ENCODE measurements around the gene GUK1. TPM values are rescaled to one million over a fixed set of nuclear protein-coding genes. Genes with fewer than 3 reads are reported as not detected.

Gene GUK1
- total RNA-seq, 1 donor from 2014 or later: 87.7 TPM

DNA sequence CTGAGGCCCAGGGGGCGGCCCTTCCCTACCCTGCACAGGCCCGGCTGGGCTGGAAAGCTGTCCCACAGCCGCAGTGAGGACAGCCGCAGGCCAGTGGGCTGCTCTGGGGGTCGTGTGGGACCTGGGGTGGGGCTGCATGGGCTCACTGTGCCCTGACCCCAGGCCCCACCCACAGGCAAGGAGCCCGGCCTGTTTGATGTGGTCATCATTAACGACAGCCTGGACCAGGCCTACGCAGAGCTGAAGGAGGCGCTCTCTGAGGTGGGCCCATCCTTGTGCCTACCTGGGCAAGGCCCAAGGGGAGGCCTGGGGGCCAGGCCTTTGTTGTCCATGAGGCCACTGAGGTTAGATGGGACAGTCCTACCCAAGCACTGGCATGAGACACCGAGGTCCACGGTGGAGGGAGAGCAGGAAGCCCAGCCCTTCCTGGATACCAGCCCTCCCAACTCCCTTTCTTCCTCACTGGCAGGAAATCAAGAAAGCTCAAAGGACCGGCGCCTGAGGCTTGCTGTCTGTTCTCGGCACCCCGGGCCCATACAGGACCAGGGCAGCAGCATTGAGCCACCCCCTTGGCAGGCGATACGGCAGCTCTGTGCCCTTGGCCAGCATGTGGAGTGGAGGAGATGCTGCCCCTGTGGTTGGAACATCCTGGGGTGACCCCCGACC, 8.2 kb downstream of the GUK1 start:
- Histone ChIP-seq H3K4me1 (peaks cover 14% of the 10 kb centered on the region), H4K20me1 (ENCODE audit: low read depth) (peaks cover 3% of the 10 kb centered on the region), H3K4me2 (no peak overlapping the region), H3K36me3 (no peaks in the 10 kb centered on the region), H3K9me3 (ENCODE audit: low read depth) (no peaks in the 10 kb centered on the region), H3K27ac (no peak overlapping the region), H3K9ac (no peak overlapping the region), H3K27me3 (no peaks in the 10 kb centered on the region), H3K79me2 (ENCODE audit: low read depth) (peaks cover 14% of the 10 kb centered on the region), H3F3A (ENCODE audit: low read depth) (no peaks in the 10 kb centered on the region), H2AFZ (replicated peaks) (no peak overlapping the region), H3K4me3 (no peak overlapping the region)
- no peak for DNase-seq (ENCODE audit: low spot score)
- Mint-ChIP-seq H3K36me3 (no peaks in the 10 kb centered on the region), H3K27me3 (ENCODE audit: insufficient read depth, low read depth) (no peaks in the 10 kb centered on the region), H3K4me3 (no peak overlapping the region), H3K27ac (no peak overlapping the region), H3K9me3 (no peaks in the 10 kb centered on the region), H3K4me1 (peaks cover 10% of the 10 kb centered on the region)
- TF ChIP-seq EZH2phosphoT487 (IDR thresholded peaks at IDR 0.05) (no peak), EZH2 (IDR thresholded peaks at IDR 0.05) (no peak)
- TF ChIP-seq, protein P1, sequence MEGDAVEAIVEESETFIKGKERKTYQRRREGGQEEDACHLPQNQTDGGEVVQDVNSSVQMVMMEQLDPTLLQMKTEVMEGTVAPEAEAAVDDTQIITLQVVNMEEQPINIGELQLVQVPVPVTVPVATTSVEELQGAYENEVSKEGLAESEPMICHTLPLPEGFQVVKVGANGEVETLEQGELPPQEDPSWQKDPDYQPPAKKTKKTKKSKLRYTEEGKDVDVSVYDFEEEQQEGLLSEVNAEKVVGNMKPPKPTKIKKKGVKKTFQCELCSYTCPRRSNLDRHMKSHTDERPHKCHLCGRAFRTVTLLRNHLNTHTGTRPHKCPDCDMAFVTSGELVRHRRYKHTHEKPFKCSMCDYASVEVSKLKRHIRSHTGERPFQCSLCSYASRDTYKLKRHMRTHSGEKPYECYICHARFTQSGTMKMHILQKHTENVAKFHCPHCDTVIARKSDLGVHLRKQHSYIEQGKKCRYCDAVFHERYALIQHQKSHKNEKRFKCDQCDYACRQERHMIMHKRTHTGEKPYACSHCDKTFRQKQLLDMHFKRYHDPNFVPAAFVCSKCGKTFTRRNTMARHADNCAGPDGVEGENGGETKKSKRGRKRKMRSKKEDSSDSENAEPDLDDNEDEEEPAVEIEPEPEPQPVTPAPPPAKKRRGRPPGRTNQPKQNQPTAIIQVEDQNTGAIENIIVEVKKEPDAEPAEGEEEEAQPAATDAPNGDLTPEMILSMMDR (IDR thresholded peaks at IDR 0.05): no peak

DNA sequence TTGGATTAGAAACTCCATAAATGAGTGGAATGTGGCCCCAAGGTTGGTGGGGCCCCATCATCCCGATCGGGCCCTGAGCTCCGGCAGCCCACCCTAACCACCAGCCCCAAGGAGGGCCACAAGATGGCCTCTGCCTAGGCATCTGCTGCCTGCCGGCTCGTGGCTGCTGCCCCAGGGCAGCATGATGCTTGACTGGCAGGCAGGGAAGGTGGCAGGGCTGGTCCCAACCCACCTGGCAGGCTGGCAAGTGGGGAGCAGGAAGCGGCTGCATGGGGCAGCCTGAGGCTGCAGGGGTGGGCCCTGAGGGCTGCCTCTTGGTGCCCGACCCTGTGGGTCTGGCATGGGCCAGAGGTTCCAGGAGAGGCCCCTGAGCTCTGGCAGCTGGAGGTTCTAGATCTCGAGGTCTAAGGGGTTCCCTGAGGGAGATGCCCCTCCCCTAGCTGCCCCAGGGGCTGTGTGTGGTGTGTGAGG, 8.9 kb downstream of the GUK1 start:
- no peaks in the 10 kb centered on the region for H3K36me3 Mint-ChIP-seq
- Histone ChIP-seq H3K36me3 (no peaks in the 10 kb centered on the region), H3K9ac (peak overlapping the region; percentile 60), H3K27ac (peak overlapping the region; percentile 27), H2AFZ (replicated peaks) (no peak overlapping the region), H3F3A (ENCODE audit: low read depth) (no peaks in the 10 kb centered on the region), H3K4me1 (peaks cover 14% of the 10 kb centered on the region), H3K4me3 (no peak overlapping the region), H3K4me2 (peak overlapping the region; percentile 52), H3K79me2 (ENCODE audit: low read depth) (peaks cover 8% of the 10 kb centered on the region), H3K27me3 (no peaks in the 10 kb centered on the region), H4K20me1 (ENCODE audit: low read depth) (peaks cover 3% of the 10 kb centered on the region), H3K9me3 (ENCODE audit: low read depth) (no peaks in the 10 kb centered on the region)
- no peak for TF ChIP-seq EZH2 (IDR thresholded peaks at IDR 0.05)
- TF ChIP-seq EZH2phosphoT487 (IDR thresholded peaks at IDR 0.05): no peak
- TF ChIP-seq, protein P1 (IDR thresholded peaks at IDR 0.05): no peak
- no peaks in the 10 kb centered on the region for H3K9me3 Mint-ChIP-seq
- peaks cover 4% of the 10 kb centered on the region for H3K4me1 Mint-ChIP-seq
- no peaks in the 10 kb centered on the region for H3K27me3 Mint-ChIP-seq (ENCODE audit: insufficient read depth, low read depth)
- no peak for DNase-seq (ENCODE audit: low spot score)
- H3K4me3 Mint-ChIP-seq: no peak overlapping the region
- H3K27ac Mint-ChIP-seq: no peak overlapping the region

DNA sequence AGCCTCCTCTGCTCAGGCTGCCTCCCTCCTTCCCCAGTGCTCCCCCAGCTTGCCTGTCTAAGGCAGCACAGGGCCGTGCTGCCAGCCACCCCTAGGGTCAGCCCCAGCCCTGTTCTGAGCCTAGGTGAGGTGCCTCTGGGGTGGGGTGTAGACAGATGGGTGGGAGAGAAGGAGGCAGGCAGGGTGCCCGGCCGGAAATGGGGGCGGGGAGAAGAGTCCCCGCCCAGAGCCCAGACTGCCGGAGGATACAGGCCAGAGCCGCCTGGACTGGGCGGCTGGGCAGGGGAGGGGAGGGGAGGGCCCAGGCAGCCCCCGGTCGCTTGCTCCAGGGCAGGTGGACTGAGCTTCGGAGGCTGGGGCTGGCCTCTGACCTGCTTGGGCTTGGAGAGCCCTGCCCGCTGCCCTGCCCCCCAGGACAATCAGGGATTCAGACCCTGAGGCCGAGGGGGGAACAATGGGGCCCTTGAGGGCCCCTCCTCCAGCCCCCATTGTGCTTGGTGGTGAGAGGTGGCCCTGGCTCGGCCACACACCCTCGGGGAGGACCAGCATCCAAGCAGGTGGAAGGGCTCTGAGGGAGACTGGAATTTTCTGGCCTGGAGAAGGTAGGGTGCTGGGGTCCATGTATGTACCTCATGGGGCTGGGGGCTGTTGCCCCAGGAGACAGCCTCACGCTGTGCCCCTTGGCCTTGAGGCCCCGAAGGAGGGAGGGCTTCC, 9.5 kb downstream of the GUK1 start, which contains the start of gene GJC2:
GJC2 (plus strand) TSS at position 525 of the 714 bp plus-strand sequence. CDS start 7,829 bp downstream, outside the sequence.
- no peaks in the 10 kb centered on the region for H3K27me3 ChIP-seq
- Mint-ChIP-seq H3K36me3 (no peaks in the 10 kb centered on the region), H3K4me1 (peaks cover 3% of the 10 kb centered on the region), H3K27me3 (ENCODE audit: insufficient read depth, low read depth) (peaks cover under 1% of the 10 kb centered on the region), H3K4me3 (no peak within 1 kb of the TSS), H3K9me3 (no peaks in the 10 kb centered on the region), H3K27ac (no peak within 1 kb of the TSS)
- TF ChIP-seq EZH2phosphoT487 (IDR thresholded peaks at IDR 0.05) (no peak), EZH2 (IDR thresholded peaks at IDR 0.05) (no peak)
- TF ChIP-seq, protein P1 (IDR thresholded peaks at IDR 0.05): no peak
- peak; percentile 63 for DNase-seq (ENCODE audit: low spot score)
- H3F3A ChIP-seq (ENCODE audit: low read depth): no peaks in the 10 kb centered on the region
- no peaks in the 10 kb centered on the region for H3K36me3 ChIP-seq
- H3K4me3 ChIP-seq: no peak within 1 kb of the TSS
- H3K79me2 ChIP-seq (ENCODE audit: low read depth): peaks cover 6% of the 10 kb centered on the region
- peaks cover 3% of the 10 kb centered on the region for H4K20me1 ChIP-seq (ENCODE audit: low read depth)
- peak within 1 kb of the TSS; percentile 60 for H3K9ac ChIP-seq
- H3K9me3 ChIP-seq (ENCODE audit: low read depth): no peaks in the 10 kb centered on the region
- H3K4me1 ChIP-seq: peaks cover 14% of the 10 kb centered on the region
- H3K4me2 ChIP-seq: peak within 1 kb of the TSS; percentile 52
- H2AFZ ChIP-seq (replicated peaks): no peak within 1 kb of the TSS
- H3K27ac ChIP-seq: peak within 1 kb of the TSS; percentile 27
